GM12891 (cell line): ENCODE results near the gene SUCLA2.

Experiments used
- POLR2A ChIP-seq: IDR thresholded peaks from 2 replicates; pipeline ENCODE4 v1.6.1; 2011; ENCODE audit warnings: low read depth, low read length, control low read depth
- POLR2AphosphoS5 ChIP-seq: IDR thresholded peaks from 2 replicates; pipeline ENCODE4 v1.6.1; 2011; ENCODE audit warnings: low read depth, low read length, control low read depth
- SPI1 ChIP-seq: IDR thresholded peaks from 2 replicates; pipeline ENCODE4 v1.6.1; 2011; ENCODE audit warnings: low read depth, low read length, control low read depth
- TAF1 ChIP-seq: IDR thresholded peaks from 2 replicates; pipeline ENCODE4 v1.6.1; 2011; ENCODE audit warnings: low read depth, low read length, control low read depth

DNA sequence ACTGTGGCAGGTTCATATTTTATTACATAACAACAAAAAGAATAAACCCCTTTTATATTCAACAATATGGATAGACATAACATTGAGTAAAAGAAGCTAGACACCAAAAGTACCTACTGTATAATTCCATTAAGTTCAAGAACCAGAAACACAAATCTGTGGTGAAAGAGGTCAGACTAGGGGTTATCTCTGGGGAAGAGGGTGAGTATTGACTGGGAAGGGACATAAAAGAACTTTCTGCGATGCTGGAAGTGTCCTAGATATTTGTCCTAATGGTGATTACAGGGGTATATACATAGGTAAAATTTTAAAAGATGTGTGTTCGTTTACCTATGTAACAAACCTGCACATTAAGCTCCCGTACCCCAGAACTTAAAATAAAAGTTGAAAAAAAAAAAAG, 103.0 kb downstream of the SUCLA2 start:
- TF ChIP-seq POLR2A (no peak), POLR2AphosphoS5 (no peak), SPI1 (no peak), TAF1 (no peak)
